GM21515 (cell line): Measurements from ENCODE around the gene TMCC1.
"Not testable (repeated sequence)": the region's sequence is repeated elsewhere in the genome, so short reads cannot be mapped to it uniquely, and the experiment has no call there.

Source experiments
- ATAC-seq: cut with Tn5 transposase; IDR thresholded peaks from one replicate; pipeline ENCODE4 v1.9.1; 2021; ENCODE audit not compliant: unreplicated experiment

Gene TMCC1

GRCh38 chr3:129892857-129893580, 492 bp downstream of the TMCC1 start:
- ATAC-seq, result peak; percentile 60

DNA sequence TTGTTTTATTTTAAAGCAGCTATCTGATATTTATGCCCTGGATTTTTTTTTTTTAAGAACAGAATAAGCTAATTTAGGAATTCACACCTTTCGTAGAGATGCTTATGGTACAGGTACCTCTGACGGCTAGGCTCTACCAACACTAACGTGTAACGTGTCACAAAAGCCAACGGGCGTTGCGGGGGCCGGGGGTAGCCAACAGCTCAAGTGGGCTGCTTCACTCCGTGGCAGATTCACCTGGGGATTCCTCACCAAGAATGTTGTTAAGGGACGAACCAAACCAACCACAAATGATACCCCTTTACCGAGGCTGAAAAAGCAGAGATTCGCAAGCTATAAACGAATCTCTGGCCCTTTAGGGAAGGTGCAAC, 1.0 kb downstream of the TMCC1 start:
- no peak for ATAC-seq

DNA sequence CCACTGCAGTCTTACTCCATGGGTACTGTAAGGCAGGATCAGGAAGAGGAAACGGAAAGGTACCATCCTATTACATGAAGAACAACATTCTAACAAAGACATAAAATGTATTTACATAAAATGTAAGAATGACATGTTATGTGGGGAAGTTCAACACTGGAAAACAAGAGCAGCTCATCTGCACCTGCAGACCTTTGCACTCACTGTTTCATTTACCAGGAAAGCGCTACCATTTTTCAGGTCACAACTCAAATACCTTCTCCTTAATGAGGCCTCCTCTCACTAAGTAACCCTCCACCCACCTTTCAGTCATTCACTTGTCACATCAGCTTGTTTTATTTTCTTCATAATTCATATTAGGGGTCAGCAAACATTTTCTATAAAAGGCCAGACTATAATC, 2.6 kb downstream of the TMCC1 start:
- no peak for ATAC-seq

- ATAC-seq, result no peak
These were observed 3.4 kb downstream of the TMCC1 start for GRCh38 chr3:129890125-129890524.

GRCh38 chr3:129888771-129889170, 4.7 kb downstream of the TMCC1 start:
- no peak for ATAC-seq

DNA sequence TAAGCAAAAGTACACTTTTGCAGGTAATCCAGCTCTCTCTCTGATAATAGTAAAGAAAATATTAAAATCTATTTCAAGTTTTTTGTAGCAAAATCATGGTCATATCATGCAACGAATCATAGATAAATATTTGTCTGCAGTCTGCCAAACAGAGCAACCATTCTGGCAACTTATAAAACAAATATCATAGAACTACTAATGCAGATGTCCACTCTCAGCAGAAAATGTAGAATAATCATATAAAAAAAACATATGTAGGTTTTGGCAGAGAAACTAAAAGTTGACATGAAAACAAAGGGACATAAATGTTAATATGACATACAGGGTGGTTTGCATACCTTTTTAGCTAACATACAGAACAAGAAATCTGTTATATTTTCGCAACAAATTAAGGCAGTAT, 12.2 kb downstream of the TMCC1 start:
- ATAC-seq, result no peak

- ATAC-seq, result no peak
These were observed 15.2 kb downstream of the TMCC1 start for GRCh38 chr3:129878355-129878754.

- ATAC-seq, result not testable (repeated sequence)
These were observed 19.0 kb downstream of the TMCC1 start for GRCh38 chr3:129874479-129874878.

DNA sequence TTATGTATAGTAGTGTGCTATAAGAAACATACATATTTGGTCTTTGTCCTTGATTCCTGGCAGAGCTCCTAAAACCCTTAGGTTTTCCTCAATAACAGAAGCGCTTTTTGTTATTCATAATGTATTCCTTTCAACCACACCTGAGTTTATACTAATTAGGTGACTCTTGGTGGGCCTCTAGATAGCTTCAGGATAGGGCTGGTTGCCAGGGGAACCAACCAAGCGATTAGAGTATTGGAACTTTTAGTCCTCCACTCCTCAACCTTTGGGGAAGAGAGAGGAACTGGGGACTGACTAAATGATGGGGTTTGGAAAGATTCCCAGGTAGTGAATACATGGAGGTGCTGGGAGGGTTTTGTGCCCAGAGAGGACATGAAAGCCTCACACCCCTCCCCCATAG, 24.6 kb downstream of the TMCC1 start:
- no peak for ATAC-seq

DNA sequence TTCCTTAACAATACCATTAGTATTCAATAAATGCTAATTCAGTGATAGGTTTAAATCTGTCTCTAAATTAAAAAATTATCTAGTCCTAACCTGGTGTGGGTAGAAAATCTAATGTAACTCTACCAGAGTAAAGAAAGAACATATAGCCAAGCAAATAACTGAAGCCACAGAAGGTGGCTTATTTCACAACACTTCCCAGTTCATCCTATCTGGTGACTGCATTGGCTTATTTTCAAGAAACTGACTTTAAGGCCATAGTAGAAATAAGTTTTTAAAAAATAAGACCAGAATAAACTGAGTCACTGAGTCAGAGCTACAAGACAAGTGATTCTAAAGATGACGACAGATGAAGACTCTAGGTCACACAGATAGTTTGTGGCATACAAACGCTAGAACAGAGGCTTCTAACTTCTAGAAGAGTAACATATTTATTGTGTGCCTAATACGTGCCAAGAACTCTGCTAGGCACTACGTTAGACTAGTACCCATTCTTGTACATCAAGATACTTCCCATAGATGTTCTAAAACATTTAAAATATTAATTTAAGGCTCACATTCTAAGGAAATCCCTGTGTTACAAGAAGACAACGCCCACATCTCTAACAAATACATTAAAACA, 25.9 kb downstream of the TMCC1 start:
- ATAC-seq, result no peak

DNA sequence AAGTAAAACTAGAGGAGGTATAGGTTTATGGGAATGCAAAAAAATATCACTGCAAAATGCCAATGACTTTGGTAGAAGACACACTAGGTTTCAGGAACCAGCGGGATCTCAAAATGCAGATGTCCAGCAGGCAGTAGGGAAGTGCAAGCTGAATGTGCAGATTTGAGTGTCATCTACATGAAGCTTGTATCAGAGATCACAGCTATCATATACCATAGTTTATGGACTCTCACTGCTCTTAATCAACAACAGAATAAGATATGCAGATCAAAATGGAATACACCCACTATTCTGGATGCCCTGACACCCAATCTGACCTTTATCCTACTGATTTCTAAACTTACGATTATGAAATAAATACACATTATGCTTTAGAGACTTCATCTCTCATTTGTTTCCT, 27.7 kb downstream of the TMCC1 start:
- no peak for ATAC-seq

DNA sequence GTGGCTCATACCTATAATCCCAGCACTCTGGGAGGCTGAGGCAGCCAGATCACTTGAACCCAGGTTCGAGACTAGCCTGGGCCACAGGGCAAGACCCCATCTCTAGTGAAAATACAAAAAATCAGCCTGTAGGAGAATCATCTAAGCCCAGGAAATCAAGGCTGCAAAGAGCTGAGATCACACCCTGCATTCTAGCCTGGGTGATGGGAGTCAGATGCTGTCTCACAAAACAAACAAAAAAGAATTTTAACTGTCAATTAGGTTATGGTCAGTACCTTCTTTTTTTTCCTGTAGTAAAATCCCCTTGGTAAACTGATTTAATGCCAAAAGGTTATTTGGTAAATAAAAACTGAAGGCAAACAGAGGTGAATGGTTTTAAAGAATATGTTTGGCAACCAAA, 29.0 kb downstream of the TMCC1 start:
- no peak for ATAC-seq

GRCh38 chr3:129859272-129859671, 34.2 kb downstream of the TMCC1 start:
- ATAC-seq, result no peak

- no peak for ATAC-seq
These were observed 35.6 kb downstream of the TMCC1 start for GRCh38 chr3:129857899-129858298.

DNA sequence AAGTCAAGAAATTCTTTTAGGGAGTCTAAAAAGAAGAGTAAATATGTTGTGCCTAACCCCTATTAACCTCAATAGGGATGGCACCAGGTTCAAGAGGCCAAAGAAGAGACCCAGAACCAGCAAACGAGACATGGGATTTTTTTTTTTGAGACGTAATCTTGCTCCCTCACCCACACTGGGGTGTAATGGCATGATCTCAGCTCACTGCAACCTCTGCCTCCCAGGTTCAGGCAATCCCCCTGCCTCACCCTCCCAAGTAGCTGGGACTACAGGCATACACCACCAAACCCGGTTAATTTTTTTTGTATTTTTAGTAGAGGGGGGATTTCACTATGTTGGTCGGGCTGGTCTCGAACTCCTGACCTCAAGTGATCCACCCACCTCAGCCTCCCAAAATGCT, 36.7 kb downstream of the TMCC1 start:
- ATAC-seq, result not testable (repeated sequence)

- ATAC-seq, result no peak
These were observed 37.6 kb downstream of the TMCC1 start for GRCh38 chr3:129855832-129856419.

GRCh38 chr3:129855170-129855831, 38.2 kb downstream of the TMCC1 start:
- no peak for ATAC-seq

DNA sequence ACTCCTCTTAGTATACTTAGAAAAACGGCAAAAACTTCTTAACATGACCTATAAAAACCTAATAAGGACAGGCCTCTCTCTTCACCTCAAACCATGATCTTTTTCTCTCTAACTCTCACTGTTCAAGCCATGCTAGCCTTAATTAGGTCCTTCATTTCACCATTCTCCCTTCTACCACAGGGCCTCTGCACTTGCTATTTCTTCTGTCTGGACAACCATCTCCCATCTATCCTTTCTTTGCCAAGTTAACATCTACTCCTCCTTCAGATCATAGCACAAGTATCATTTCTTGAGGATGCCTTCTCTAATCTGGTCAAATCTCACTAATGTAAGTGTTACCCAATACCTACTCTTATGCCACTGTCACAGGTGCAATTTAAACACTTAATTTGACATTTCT, 39.1 kb downstream of the TMCC1 start:
- ATAC-seq, result no peak

DNA sequence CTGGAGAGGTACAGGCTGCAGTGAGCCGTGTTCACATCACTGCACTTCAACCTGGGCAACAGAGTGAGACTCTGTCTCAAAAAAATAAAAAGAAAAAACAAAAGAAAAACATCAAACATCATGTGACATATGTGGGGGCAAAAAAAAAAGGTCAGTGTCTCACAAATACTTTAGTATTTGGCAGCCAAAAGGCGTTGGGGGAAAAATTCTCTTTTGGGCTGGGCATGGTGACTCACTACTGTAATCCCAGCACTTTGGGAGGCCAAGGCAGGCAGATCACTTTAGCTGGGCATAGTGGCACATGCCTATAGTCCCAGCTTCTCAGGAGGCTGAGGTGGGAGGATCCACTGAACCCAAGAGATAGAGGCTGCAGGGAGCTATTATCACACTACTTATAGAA, 47.6 kb downstream of the TMCC1 start:
- ATAC-seq, result no peak

DNA sequence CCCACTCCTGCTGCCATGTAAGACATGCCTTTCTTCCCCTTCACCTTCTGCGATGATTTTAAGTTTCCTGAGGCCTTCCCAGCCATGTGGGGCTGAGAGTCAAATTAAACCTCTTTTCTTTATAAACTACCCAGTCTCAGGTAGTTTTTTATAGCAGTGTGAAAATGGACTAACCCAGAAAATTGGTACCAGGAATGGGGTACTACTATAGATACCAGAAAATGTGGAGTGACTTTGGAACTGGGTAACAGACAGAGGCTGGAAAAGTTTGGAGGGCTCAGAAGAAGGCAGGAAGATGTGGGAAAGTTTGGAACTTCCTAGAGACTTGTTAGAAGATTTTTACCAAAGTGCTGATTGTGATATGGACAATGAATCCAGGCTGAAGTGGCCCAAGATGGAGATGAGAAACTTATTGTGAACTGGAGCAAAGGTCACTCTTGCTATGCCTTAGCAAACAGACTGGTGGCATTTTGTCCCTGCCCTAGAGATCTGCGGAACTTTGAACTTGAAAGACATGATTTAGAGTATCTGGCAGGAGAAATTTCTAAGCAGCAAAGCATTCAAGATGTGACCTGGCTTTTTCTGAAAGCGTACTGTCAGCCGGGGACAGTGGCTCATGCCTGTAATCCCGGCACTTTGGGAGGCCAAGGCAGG, 52.7 kb downstream of the TMCC1 start:
- no peak for ATAC-seq

- ATAC-seq, result no peak
These were observed 55.4 kb downstream of the TMCC1 start for GRCh38 chr3:129838086-129838485.
